Measurements from ENCODE around the gene CMTM1.

CMTM1 gene

DNA sequence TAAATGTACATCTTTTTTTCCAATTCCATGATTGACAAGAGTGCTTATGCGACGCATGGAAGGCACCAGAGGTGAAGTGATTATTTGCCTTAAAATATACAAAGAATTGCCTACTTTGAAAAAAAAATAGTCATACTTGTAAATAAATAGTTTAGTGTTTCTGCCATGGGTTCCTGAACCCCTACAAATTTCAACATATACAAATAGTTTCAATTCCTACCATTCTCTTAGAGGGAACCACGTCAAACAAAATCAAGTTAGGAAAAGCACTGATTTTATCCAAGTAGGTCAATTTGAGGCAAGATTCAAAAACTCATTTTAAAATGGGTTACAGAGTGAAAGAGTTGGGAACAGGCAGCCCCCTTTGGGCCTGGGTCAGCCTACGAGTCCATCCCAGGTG is 49.9 kb downstream of the CMTM1 start:
- H3K4me3 ChIP-seq (ENCODE audit: low read depth, low read length), result no peak overlapping the region
- TF ChIP-seq, protein P1, sequence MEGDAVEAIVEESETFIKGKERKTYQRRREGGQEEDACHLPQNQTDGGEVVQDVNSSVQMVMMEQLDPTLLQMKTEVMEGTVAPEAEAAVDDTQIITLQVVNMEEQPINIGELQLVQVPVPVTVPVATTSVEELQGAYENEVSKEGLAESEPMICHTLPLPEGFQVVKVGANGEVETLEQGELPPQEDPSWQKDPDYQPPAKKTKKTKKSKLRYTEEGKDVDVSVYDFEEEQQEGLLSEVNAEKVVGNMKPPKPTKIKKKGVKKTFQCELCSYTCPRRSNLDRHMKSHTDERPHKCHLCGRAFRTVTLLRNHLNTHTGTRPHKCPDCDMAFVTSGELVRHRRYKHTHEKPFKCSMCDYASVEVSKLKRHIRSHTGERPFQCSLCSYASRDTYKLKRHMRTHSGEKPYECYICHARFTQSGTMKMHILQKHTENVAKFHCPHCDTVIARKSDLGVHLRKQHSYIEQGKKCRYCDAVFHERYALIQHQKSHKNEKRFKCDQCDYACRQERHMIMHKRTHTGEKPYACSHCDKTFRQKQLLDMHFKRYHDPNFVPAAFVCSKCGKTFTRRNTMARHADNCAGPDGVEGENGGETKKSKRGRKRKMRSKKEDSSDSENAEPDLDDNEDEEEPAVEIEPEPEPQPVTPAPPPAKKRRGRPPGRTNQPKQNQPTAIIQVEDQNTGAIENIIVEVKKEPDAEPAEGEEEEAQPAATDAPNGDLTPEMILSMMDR (IDR thresholded peaks at IDR 0.05; ENCODE audit: low read depth, low read length, missing control alignments), result no peak
- peak overlapping the region; percentile 90 for H3K27ac ChIP-seq
- H3K27me3 ChIP-seq (replicated peaks), result no peaks in the 10 kb centered on the region
- in situ Hi-C loops (cut with HindIII; ENCODE audit: low pct_ligation_motif_present, low sequenced_read_pairs), result no loop called here
- DNase-seq, result no peak
- H3K36me3 ChIP-seq (replicated peaks), result peaks cover 27% of the 10 kb centered on the region

DNA sequence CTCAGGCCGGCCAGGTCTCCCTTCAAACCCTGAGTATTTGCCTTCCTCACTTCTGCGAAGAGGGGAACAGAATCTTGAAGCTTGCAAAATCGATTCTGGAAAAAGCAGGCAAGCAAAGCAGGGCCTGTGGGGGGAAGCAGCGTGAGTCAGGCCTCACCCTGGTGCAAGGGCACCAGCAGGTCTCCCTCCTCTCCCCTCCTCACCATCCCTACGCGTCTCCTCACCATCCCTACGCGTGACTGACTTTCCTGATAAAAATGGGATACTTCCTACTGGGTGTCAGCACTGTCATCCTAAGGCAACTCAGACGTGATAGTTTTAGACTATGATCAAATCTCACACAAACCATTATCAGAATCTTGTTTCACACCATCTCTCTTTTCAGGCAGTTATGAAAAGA is 50.4 kb downstream of the CMTM1 start:
- H3K4me3 ChIP-seq (ENCODE audit: low read depth, low read length), result no peak overlapping the region
- TF ChIP-seq, protein P1 (IDR thresholded peaks at IDR 0.05; ENCODE audit: low read depth, low read length, missing control alignments), result no peak
- H3K36me3 ChIP-seq (replicated peaks), result peaks cover 23% of the 10 kb centered on the region
- H3K27ac ChIP-seq, result peak overlapping the region; percentile 90
- in situ Hi-C loops (cut with HindIII; ENCODE audit: low pct_ligation_motif_present, low sequenced_read_pairs), result no loop called here
- no peak for DNase-seq
- H3K27me3 ChIP-seq (replicated peaks), result no peaks in the 10 kb centered on the region

DNA sequence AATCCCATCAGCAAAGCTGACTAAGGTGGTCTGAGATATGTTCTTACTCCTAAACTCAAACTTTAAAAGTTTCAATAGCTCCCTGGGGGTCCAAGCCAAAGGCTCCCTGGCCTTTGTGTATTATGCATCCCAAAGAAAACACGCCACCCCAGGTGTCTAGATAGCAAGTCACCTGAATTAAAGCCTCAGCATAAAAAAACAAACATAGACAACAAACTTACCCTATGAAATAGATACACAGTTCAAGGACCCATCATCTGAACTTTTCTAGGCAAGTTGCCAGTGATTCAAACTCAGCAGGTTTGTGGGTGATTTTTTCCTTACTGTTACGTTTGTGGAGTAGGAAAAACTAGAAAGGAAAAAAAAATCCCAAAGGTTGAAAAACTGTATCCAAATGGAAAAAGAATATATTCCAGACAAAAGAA is 50.8 kb downstream of the CMTM1 start:
- no peak overlapping the region for H3K4me3 ChIP-seq (ENCODE audit: low read depth, low read length)
- peaks cover 20% of the 10 kb centered on the region for H3K36me3 ChIP-seq (replicated peaks)
- TF ChIP-seq, protein P1 (IDR thresholded peaks at IDR 0.05; ENCODE audit: low read depth, low read length, missing control alignments), result no peak
- DNase-seq, result peak; percentile 24
- H3K27ac ChIP-seq, result peak overlapping the region; percentile 90
- in situ Hi-C loops (cut with HindIII; ENCODE audit: low pct_ligation_motif_present, low sequenced_read_pairs), result no loop called here
- no peaks in the 10 kb centered on the region for H3K27me3 ChIP-seq (replicated peaks)

DNA sequence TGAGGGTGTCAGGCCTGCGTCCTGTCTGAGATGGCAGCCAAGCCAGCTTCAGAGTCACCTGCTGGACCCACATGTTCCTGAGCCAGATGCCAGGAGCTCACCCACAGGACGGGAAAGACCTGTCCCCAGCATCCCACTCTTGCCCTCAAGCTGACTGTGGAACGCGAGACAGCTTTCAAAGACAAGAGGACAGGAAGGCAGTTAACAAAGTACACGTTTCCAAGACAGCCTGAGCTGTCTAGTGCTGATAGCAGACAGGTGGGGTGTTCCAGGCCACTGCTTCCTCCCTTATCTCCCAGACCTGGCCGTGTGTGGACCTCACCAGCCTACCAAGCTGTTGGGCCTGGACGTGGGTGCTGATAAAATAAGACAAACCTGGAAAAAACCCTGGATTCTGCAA is 51.5 kb downstream of the CMTM1 start:
- TF ChIP-seq, protein P1 (IDR thresholded peaks at IDR 0.05; ENCODE audit: low read depth, low read length, missing control alignments), result no peak
- no peaks in the 10 kb centered on the region for H3K27me3 ChIP-seq (replicated peaks)
- H3K27ac ChIP-seq, result peak overlapping the region; percentile 90
- peaks cover 14% of the 10 kb centered on the region for H3K36me3 ChIP-seq (replicated peaks)
- DNase-seq, result no peak
- in situ Hi-C loops (cut with HindIII; ENCODE audit: low pct_ligation_motif_present, low sequenced_read_pairs), result no loop called here
- no peak overlapping the region for H3K4me3 ChIP-seq (ENCODE audit: low read depth, low read length)

DNA sequence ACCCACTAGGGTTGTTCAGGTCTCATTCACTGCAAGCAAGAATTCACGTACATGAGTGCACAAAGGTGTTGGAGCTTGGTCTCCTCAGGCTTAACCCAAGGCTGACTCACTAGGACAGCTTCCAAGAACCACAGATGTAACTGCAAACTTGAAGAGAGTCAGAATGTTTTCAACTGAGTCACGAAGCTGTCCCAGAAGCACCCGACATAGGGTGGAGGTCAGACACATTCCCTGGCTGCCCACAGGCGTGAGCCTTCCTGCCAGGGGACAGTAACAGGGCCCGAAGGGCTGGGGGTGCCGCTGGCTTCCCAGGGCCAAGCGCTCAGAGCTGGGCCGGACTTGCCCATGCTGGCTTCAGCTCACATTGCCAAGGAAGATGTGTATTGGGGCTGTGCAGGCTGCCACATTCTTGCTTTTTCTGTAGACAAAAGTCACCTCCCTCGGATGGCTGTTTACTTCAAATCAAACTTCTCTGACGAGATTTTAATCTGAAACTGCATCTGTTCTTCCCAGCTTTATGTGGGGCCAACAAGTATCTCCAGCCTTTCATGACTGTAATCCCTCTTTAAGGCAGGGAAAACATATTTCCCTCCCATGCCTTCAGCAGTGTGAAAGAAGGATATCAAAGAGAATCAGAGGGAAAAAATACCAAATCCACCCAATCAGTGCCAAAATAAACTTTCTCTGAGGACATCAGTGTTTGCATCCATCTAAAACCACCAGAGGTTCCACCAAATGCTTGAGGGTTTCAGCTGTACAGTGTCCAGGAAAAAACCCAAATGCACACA is 52.5 kb downstream of the CMTM1 start:
- Histone ChIP-seq H3K27ac (peak overlapping the region; percentile 90), H3K36me3 (replicated peaks) (peaks cover 4% of the 10 kb centered on the region), H3K4me3 (ENCODE audit: low read depth, low read length) (no peak overlapping the region), H3K27me3 (replicated peaks) (no peaks in the 10 kb centered on the region)
- in situ Hi-C loops (cut with HindIII; ENCODE audit: low pct_ligation_motif_present, low sequenced_read_pairs), result no loop called here
- TF ChIP-seq, protein P1 (IDR thresholded peaks at IDR 0.05; ENCODE audit: low read depth, low read length, missing control alignments), result no peak
- peak; percentile 92 for DNase-seq

Measured in brain microvascular endothelial cell (primary cell).